Liver (tissue), 3 donors: ENCODE data around the gene C21orf58.

Experiments
- ATF3 ChIP-seq: IDR thresholded peaks from 2 replicates; pipeline ENCODE4 v1.6.1; 2016; ENCODE audit warnings: antibody characterized with exemption
- CTCF ChIP-seq: fragments of 150-350 bp; IDR thresholded peaks from 2 replicates; pipeline ENCODE4 v1.5.1; 2017; ENCODE audit warnings: improper control_type of control experiment, low read depth, low read length; ENCODE audit not compliant: missing input control
- EGR1 ChIP-seq, 2 donors: IDR thresholded peaks; 2 replicates each; pipeline ENCODE4 v1.6.1; 2016 to 2018; ENCODE audit warnings: antibody characterized with exemption in 2 of 2, low read depth in 2 of 2
- GABPA ChIP-seq, 2 donors: IDR thresholded peaks in 1 of 2; conservative IDR thresholded peaks in 1 of 2; 2 replicates each; pipeline ENCODE4 v1.6.1; 2016; ENCODE audit warnings: antibody characterized with exemption in 2 of 2, mild to moderate bottlenecking in 1 of 2, moderate library complexity in 1 of 2
- HNF4A ChIP-seq, 2 donors: conservative IDR thresholded peaks; 2 replicates each; pipeline ENCODE4 v1.6.1; 2016; ENCODE audit warnings: antibody characterized with exemption in 2 of 2, mild to moderate bottlenecking in 2 of 2
- JUND ChIP-seq, 2 donors: IDR thresholded peaks; 2 replicates each; pipeline ENCODE4 v1.6.1; 2016; ENCODE audit warnings: antibody characterized with exemption in 2 of 2
- MAX ChIP-seq: IDR thresholded peaks from 2 replicates; pipeline ENCODE4 v1.6.1; 2016; ENCODE audit warnings: antibody characterized with exemption
- RAD21 ChIP-seq, 2 donors: IDR thresholded peaks; 2 replicates each; pipeline ENCODE4 v1.6.1; 2016; ENCODE audit warnings: antibody characterized with exemption in 2 of 2, mild to moderate bottlenecking in 2 of 2
- REST ChIP-seq: IDR thresholded peaks from 2 replicates; pipeline ENCODE4 v1.6.1; 2016; ENCODE audit warnings: antibody characterized with exemption, mild to moderate bottlenecking
- RXRA ChIP-seq, 2 donors: IDR thresholded peaks; 2 replicates each; pipeline ENCODE4 v1.6.1; 2017 to 2018; ENCODE audit warnings: antibody characterized with exemption in 2 of 2, mild to moderate bottlenecking in 1 of 2
- SP1 ChIP-seq: IDR thresholded peaks from 2 replicates; pipeline ENCODE4 v1.6.1; 2018; ENCODE audit warnings: antibody characterized with exemption, mild to moderate bottlenecking
- TAF1 ChIP-seq: conservative IDR thresholded peaks from 2 replicates; pipeline ENCODE4 v1.6.1; 2016; ENCODE audit warnings: antibody characterized with exemption, mild to moderate bottlenecking
- YY1 ChIP-seq: IDR thresholded peaks from 2 replicates; pipeline ENCODE4 v1.6.1; 2016; ENCODE audit warnings: antibody characterized with exemption, mild to moderate bottlenecking
- ZBTB33 ChIP-seq: IDR thresholded peaks from 2 replicates; pipeline ENCODE4 v1.6.1; 2016; ENCODE audit warnings: antibody characterized with exemption
- donor health status: healthy.
- donor health status: healthy.

- no peak for TF ChIP-seq MAX
- TF ChIP-seq CTCF, result no peak
- TF ChIP-seq SP1, result no peak
- no peak for TF ChIP-seq JUND (IDR thresholded peaks at IDR 0.05)
- no peak for TF ChIP-seq RAD21 (IDR thresholded peaks at IDR 0.05)
- no peak for TF ChIP-seq HNF4A (conservative IDR thresholded peaks at IDR 0.05)
- TF ChIP-seq TAF1, result no peak
- no peak for TF ChIP-seq EGR1 (IDR thresholded peaks at IDR 0.05; ENCODE audit: low read depth in 2 of 2)
- TF ChIP-seq REST, result no peak
- no peak for TF ChIP-seq YY1
- TF ChIP-seq RXRA (IDR thresholded peaks at IDR 0.05), result no peak
- TF ChIP-seq ATF3, result no peak
- TF ChIP-seq ZBTB33, result no peak
- TF ChIP-seq GABPA (IDR thresholded peaks at IDR 0.05 in 1 of 2, conservative IDR thresholded peaks at IDR 0.05 in 1 of 2), result no peak
Measured at GRCh38 chr21:46346296-46347202, 22.9 kb upstream of the C21orf58 start.
